Measurements from ENCODE around the gene MMP24OS.

MMP24OS gene

GRCh38 chr20:35314816-35315631, 37.1 kb upstream of the MMP24OS start:
- H3K4me3 ChIP-seq (ENCODE audit: low read depth, low read length), result no peak overlapping the region
- DNase-seq (ENCODE audit: low read depth), result no peak
- in situ Hi-C loops (cut with HindIII; ENCODE audit: low sequenced_read_pairs), result no loop called here
- TF ChIP-seq CTCF (IDR thresholded peaks at IDR 0.05; ENCODE audit: low read depth, low read length, missing control alignments), result no peak

- in situ Hi-C loops (cut with HindIII; ENCODE audit: low sequenced_read_pairs), result no loop called here
- TF ChIP-seq CTCF (IDR thresholded peaks at IDR 0.05; ENCODE audit: low read depth, low read length, missing control alignments), result no peak
- no peak overlapping the region for H3K4me3 ChIP-seq (ENCODE audit: low read depth, low read length)
- peak; percentile 91 for DNase-seq (ENCODE audit: low read depth)
Measured at GRCh38 chr20:35312318-35312717, 34.4 kb upstream of the MMP24OS start.

- H3K4me3 ChIP-seq (ENCODE audit: low read depth, low read length), result no peak overlapping the region
- no peak for TF ChIP-seq CTCF (IDR thresholded peaks at IDR 0.05; ENCODE audit: low read depth, low read length, missing control alignments)
- in situ Hi-C loops (cut with HindIII; ENCODE audit: low sequenced_read_pairs), result no loop called here
- no peak for DNase-seq (ENCODE audit: low read depth)
Measured at GRCh38 chr20:35311822-35312221, 33.9 kb upstream of the MMP24OS start.

- no peak for TF ChIP-seq CTCF (IDR thresholded peaks at IDR 0.05; ENCODE audit: low read depth, low read length, missing control alignments)
- DNase-seq (ENCODE audit: low read depth), result no peak
- no peak overlapping the region for H3K4me3 ChIP-seq (ENCODE audit: low read depth, low read length)
- in situ Hi-C loops (cut with HindIII; ENCODE audit: low sequenced_read_pairs), result no loop called here
Measured at GRCh38 chr20:35311409-35311808, 33.5 kb upstream of the MMP24OS start.

- peak; percentile 43 for DNase-seq (ENCODE audit: low read depth)
- in situ Hi-C loops (cut with HindIII; ENCODE audit: low sequenced_read_pairs), result loop anchor here (5.0 kb wide), 1 partner anchor 51 kb away; no protein-coding TSS in a partner anchor
- H3K4me3 ChIP-seq (ENCODE audit: low read depth, low read length), result no peak overlapping the region
- no peak for TF ChIP-seq CTCF (IDR thresholded peaks at IDR 0.05; ENCODE audit: low read depth, low read length, missing control alignments)
Measured at GRCh38 chr20:35307666-35308653, 30.0 kb upstream of the MMP24OS start.

- DNase-seq (ENCODE audit: low read depth), result peak; percentile 35
- TF ChIP-seq CTCF (IDR thresholded peaks at IDR 0.05; ENCODE audit: low read depth, low read length, missing control alignments), result peak; percentile 91
- no peak overlapping the region for H3K4me3 ChIP-seq (ENCODE audit: low read depth, low read length)
- in situ Hi-C loops (cut with HindIII; ENCODE audit: low sequenced_read_pairs), result loop anchor here (5.0 kb wide), 1 partner anchor 50 kb away; no protein-coding TSS in a partner anchor
Measured at GRCh38 chr20:35306931-35307517, 29.1 kb upstream of the MMP24OS start.
